DND-41 (cell line): ENCODE data around the gene WRNIP1.

ENCODE experiments used
- ATAC-seq: fragments of 200-7000 bp; cut with Tn5 transposase; 3 replicates; pipeline ENCODE4 v1.9.1; 2021; ENCODE audit warnings: low read depth; ENCODE audit not compliant: insufficient read depth
- DNase-seq: peaks from one replicate; pipeline ENCODE4 v3.0.0-alpha.2; 2020
- H2AFZ ChIP-seq: 2 replicates; pipeline ENCODE4 v1.6.0; 2012; ENCODE audit warnings: low read depth, low read length
- H3K27ac ChIP-seq: 2 replicates; pipeline ENCODE4 v1.5.1; 2012; ENCODE audit warnings: low read length, inconsistent platforms
- H3K27me3 ChIP-seq: fragments of 200-600 bp; sonication (generic); 2 replicates; pipeline ENCODE4 v1.6.0; 2012; ENCODE audit warnings: low read length, mild to moderate bottlenecking, inconsistent platforms; ENCODE audit not compliant: insufficient read depth, poor library complexity
- H3K36me3 ChIP-seq: 2 replicates; pipeline ENCODE4 v1.5.1; 2012; ENCODE audit warnings: low read length, inconsistent platforms; ENCODE audit not compliant: insufficient read depth
- H3K4me1 ChIP-seq: 2 replicates; pipeline ENCODE4 v1.5.1; 2012; ENCODE audit warnings: mild to moderate bottlenecking, low read length; ENCODE audit not compliant: insufficient read depth
- H3K4me2 ChIP-seq: 2 replicates; pipeline ENCODE4 v1.6.0; 2012; ENCODE audit warnings: mild to moderate bottlenecking, moderate library complexity, low read length, inconsistent platforms; ENCODE audit not compliant: insufficient read depth
- H3K4me3 ChIP-seq, 2 experiments: fragments of 200-600 bp in 1 of 2; shearing (Covaris generic) in 1 of 2; 2 replicates each; pipeline ENCODE4 v1.5.1; 2012 to 2016; ENCODE audit warnings: inconsistent platforms in 2 of 2, low read length in 2 of 2, mild to moderate bottlenecking in 2 of 2, low read depth in 1 of 2, moderate library complexity in 1 of 2
- H3K79me2 ChIP-seq: 2 replicates; pipeline ENCODE4 v1.6.0; 2012; ENCODE audit warnings: low read length, inconsistent platforms; ENCODE audit not compliant: insufficient read depth
- H3K9ac ChIP-seq: 2 replicates; pipeline ENCODE4 v1.6.0; 2012; ENCODE audit warnings: low read depth, mild to moderate bottlenecking, inconsistent platforms, low read length, moderate library complexity
- H3K9me3 ChIP-seq: 2 replicates; pipeline ENCODE4 v1.5.1; 2012; ENCODE audit warnings: low read length, moderate library complexity, mild to moderate bottlenecking, inconsistent platforms; ENCODE audit not compliant: insufficient read depth, severe bottlenecking
- H4K20me1 ChIP-seq: 2 replicates; pipeline ENCODE4 v1.6.0; 2012; ENCODE audit warnings: low read length; ENCODE audit not compliant: insufficient read depth
- CTCF ChIP-seq: IDR thresholded peaks from 2 replicates; pipeline ENCODE4 v1.5.1; 2012; ENCODE audit warnings: borderline replicate concordance, low read length, moderate library complexity, mild to moderate bottlenecking; ENCODE audit not compliant: poor library complexity, severe bottlenecking; ENCODE audit errors: extremely low read depth
- EZH2 ChIP-seq: IDR thresholded peaks from 3 replicates; pipeline ENCODE4 v1.6.1; 2012; ENCODE audit warnings: borderline replicate concordance, low read depth, mild to moderate bottlenecking, moderate library complexity, low read length, inconsistent platforms; ENCODE audit not compliant: severe bottlenecking

WRNIP1 gene

DNA sequence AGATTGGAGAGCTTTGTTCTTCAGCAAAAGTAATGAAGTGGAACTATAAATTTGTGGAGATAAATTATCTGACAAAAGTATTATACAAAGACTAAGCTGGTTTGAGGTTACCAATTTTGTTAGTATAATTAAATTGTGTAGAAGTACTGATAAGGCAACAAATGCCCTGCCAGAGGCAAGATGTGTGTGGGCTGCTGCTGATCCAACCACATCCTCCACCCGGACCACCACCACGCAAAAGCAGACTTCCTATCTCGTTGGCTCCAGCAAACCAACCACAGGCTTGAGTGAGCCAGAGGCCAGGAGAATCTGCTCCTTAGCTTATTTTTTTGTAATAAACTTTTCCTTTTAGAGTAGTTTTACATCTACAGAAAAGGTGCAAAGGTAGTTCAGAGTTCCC is 13.3 kb upstream of the WRNIP1 start:
- H3K4me3 ChIP-seq = no peak overlapping the region
- TF ChIP-seq CTCF (no peak), EZH2 (no peak)
- no peak overlapping the region for H2AFZ ChIP-seq
- H4K20me1 ChIP-seq = no peaks in the 10 kb centered on the region
- H3K9ac ChIP-seq = no peak overlapping the region
- peaks cover 11% of the 10 kb centered on the region for H3K4me1 ChIP-seq
- no peak overlapping the region for H3K4me2 ChIP-seq
- H3K27ac ChIP-seq = no peak overlapping the region
- ATAC-seq = peak; percentile 80
- H3K36me3 ChIP-seq = no peaks in the 10 kb centered on the region
- peak; percentile 34 for DNase-seq
- no peaks in the 10 kb centered on the region for H3K79me2 ChIP-seq
- H3K9me3 ChIP-seq = no peaks in the 10 kb centered on the region
- H3K27me3 ChIP-seq = peaks cover 4% of the 10 kb centered on the region

GRCh38 chr6:2752477-2753109 is 12.6 kb upstream of the WRNIP1 start:
- Histone ChIP-seq H3K4me2 (no peak overlapping the region), H3K4me3 (no peak overlapping the region), H3K9ac (no peak overlapping the region), H3K4me1 (peaks cover 11% of the 10 kb centered on the region), H4K20me1 (no peaks in the 10 kb centered on the region), H3K27me3 (peaks cover 4% of the 10 kb centered on the region), H3K36me3 (no peaks in the 10 kb centered on the region), H3K79me2 (no peaks in the 10 kb centered on the region), H3K9me3 (no peaks in the 10 kb centered on the region), H2AFZ (no peak overlapping the region), H3K27ac (no peak overlapping the region)
- ATAC-seq (no peak), DNase-seq (no peak)
- TF ChIP-seq EZH2 (no peak), CTCF (no peak)

DNA sequence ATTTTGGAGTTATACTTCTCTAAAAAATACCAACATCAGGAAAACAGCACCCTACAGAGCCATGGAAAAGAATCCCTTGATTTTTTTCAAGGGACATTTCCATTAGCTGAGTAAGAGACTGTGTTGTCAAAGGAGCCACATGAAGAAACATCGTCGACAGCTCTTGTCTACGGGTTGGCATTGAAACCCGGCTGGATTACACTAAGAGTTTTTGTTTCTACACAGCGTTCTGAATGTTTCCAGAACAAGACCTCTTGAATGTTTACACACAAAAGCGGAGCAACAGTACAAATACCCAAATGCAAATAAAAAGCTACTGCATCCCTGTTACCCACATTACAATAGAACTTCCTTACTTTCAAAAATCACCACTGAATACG is 12.1 kb upstream of the WRNIP1 start:
- DNase-seq (no peak), ATAC-seq (no peak)
- Histone ChIP-seq H3K27ac (no peak overlapping the region), H3K79me2 (no peaks in the 10 kb centered on the region), H3K9ac (no peak overlapping the region), H3K27me3 (peaks cover 7% of the 10 kb centered on the region), H4K20me1 (no peaks in the 10 kb centered on the region), H3K9me3 (no peaks in the 10 kb centered on the region), H3K36me3 (no peaks in the 10 kb centered on the region), H3K4me3 (no peak overlapping the region), H2AFZ (no peak overlapping the region), H3K4me1 (peaks cover 11% of the 10 kb centered on the region), H3K4me2 (no peak overlapping the region)
- TF ChIP-seq CTCF (no peak), EZH2 (no peak)
